ENCODE data around the gene IFNAR2.

IFNAR2 gene

DNA sequence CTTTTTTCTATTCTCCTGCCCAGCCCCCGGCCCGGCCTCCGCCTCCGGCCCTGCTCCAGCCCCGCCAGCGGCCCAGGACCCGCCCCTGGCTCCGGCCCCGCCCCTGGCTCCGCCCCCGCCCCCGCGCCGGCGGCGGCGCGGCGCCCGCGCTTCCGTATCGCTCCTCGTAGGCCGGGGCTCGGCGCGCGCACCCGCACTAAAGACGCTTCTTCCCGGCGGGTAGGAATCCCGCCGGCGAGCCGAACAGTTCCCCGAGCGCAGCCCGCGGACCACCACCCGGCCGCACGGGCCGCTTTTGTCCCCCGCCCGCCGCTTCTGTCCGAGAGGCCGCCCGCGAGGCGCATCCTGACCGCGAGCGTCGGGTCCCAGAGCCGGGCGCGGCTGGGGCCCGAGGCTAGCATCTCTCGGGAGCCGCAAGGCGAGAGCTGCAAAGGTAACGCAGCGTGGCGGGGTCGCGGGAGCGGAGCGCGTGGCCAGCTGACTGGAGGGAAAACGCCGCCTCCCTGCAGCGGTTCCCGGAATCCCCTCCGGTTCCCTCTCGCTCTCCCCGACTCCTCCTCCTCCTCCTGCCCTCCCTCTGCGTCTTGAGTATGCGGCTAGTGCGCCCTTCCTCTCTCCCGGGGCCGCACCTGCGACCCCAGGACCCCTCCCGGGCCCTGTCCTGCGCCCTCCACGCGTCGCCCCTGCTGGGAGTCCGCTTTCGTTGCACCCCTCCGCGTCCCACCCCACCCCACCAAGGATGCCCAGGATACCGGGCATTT lies at the start of gene IFNAR2:
Gene IFNAR2, plus strand, starts transcription at position 155 of the 761 bp plus-strand sequence. CDS start 11,985 bp downstream, outside the sequence.
- H3K4me3 ChIP-seq (ENCODE audit: low read length), result peak within 1 kb of the TSS; percentile 94
- TF ChIP-seq ZNF274 (IDR thresholded peaks at IDR 0.05; ENCODE audit: low read depth, low read length), result no peak

DNA sequence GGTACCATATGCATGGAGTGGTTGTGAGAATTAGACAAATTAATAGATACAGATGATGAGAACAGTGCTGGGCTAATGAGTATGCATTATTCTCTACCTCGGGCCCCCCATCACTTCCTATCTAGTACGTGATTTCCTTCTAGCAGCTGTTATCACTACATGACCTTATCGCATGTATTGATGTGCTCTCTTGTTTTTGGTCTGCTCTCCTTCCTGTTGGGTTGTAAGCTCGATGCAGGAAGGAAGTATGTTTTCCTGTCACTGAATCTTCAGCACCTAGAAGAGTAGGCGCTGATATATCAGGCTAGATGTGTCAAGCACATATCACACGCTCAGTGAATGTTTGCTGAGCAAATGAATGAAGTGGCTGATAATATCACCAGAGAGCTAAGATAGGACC lies 43.9 kb upstream of the IFNAR2 start:
- TF ChIP-seq ZNF274 (IDR thresholded peaks at IDR 0.05; ENCODE audit: low read depth, low read length), result no peak
- no peak overlapping the region for H3K4me3 ChIP-seq (ENCODE audit: low read length)

DNA sequence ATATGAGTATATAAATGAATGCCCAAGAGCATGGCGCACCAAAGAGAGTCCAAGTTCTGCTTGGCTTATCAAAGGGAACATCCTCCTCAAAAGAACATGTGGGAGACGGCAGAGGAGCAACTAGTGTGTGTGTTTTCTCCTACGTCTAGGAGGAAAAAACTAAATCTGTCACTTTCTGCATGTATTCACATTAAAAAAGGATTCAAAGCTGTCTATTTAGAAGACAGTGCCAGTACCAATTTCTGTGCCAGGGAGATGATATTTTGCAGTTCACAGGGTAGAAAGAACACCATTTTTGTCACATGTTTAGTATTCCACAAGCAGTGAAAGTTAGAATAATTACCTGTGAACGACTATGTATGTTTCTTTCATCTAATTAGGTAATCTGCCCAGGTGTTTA lies 42.5 kb upstream of the IFNAR2 start:
- no peak for TF ChIP-seq ZNF274 (IDR thresholded peaks at IDR 0.05; ENCODE audit: low read depth, low read length)

DNA sequence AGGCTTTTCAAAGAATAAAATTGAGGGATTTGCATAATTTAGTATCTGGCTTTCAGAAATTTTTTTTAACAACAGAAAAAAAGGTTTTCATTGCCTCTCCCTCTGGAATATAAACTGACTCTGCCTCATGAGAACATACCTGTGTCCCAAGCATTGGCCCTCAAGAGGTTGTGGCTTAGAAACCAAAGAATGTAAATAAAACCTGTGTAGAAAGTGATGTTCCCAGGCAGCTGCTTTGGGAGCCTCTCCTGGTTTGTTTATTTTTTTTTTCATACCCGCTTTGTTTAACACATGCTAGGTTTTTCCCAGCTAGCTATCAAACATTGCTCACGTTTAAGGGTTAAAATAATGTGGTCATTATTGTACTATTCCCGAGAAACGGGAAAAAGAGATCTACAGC lies 40.5 kb upstream of the IFNAR2 start:
- TF ChIP-seq ZNF274 (IDR thresholded peaks at IDR 0.05; ENCODE audit: low read depth, low read length), result no peak
- H3K4me3 ChIP-seq (ENCODE audit: low read length), result no peak overlapping the region

More for the DNA sequence above, 42.5 kb upstream of the IFNAR2 start:
- no peak overlapping the region for H3K4me3 ChIP-seq (ENCODE audit: low read length)

DNA sequence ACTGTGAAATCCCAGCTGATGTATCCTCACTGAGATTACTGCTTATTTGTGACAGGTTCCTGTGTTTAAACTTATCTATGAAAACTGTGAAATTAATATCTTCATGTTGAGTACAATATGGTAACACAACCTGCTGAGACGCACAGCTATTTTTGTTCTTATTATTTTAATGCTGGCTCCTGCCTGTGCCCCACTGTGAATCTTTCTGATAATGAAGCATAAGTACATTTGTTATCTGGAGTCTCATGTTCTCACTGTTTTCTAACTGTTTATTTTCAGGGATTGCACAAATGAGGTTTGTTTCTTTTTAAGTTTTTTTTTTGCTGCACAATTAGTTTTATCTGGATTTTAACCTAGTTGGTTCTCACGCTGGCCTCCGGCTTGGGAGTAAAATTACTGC lies 39.9 kb upstream of the IFNAR2 start:
- TF ChIP-seq ZNF274 (IDR thresholded peaks at IDR 0.05; ENCODE audit: low read depth, low read length), result no peak
- no peak overlapping the region for H3K4me3 ChIP-seq (ENCODE audit: low read length)

DNA sequence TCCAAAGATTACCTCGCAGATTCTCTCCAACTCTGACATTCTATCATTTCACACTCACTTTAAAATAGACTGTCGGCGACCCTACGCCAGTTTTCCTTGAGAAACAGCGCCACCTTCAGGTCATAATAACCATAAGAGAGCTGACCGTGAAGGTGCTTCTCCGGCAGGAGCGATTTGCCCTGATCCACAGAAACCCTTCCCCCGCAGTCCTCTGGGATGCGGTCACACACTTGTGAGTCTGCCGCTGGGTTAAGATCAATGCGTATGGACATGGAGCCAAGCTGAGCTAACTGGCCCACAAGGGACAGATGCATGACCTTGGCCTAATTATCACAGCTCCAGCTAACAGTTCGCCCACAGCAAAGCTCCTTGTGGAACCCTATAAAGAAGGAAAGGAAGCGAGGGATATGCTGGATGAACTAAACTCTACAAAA lies 32.8 kb upstream of the IFNAR2 start:
- H3K4me3 ChIP-seq (ENCODE audit: low read length), result no peak overlapping the region
- no peak for TF ChIP-seq ZNF274 (IDR thresholded peaks at IDR 0.05; ENCODE audit: low read depth, low read length)

DNA sequence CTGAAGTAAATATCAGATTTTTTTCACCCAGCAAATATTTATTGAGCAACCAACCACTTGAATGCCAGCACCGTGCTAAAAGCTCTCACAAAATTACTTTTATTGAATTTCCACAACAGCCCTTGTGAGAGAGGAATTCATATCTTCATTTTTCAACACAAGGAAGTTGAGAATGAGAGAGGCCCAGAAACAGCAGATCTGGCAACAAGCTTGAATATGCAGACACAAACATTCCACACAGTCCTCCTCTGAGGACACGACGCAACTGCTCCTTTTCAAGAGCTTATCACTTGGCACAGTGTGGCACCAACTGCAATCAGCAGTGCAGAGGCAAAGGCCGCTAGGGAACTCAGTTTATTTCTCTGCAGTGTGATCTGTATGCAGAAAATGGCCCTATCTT lies 32.2 kb upstream of the IFNAR2 start:
- no peak for TF ChIP-seq ZNF274 (IDR thresholded peaks at IDR 0.05; ENCODE audit: low read depth, low read length)
- no peak overlapping the region for H3K4me3 ChIP-seq (ENCODE audit: low read length)

DNA sequence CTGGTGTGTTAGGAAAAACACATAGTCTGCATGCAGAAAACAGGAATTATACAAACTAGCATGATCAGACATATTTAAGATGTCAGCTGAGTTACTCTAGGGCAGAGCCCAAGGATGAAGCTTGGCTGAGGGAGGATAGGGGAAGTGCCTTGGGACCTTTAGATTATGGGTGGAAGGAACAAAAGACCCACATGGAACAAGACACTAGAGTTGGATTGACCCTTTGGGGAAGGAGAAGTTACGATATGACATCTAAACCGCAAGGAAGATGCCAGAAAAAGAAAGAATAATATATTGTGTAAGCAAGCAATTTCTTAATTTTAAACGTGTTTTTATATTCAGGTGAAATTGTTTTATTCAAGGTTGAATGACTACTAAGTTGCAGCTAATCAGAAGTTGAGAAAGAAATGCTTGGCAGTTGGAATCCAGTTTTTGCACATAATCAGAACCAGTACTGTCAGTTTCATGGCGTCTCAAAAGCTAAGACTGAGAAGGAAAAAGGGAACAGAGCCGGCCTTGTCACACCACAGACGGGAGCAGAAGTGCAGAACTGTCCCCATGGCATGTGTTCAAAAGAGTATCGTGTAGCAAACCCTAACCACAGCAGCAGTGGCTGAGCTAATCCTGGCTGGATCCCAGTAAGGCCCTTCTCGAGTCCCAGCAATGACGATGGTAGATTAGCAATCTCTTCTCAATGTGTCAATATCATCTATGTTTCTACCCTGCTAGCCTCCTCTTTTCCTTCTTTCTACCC lies 31.2 kb upstream of the IFNAR2 start:
- TF ChIP-seq ZNF274 (IDR thresholded peaks at IDR 0.05; ENCODE audit: low read depth, low read length), result no peak
- H3K4me3 ChIP-seq (ENCODE audit: low read length), result no peak overlapping the region

DNA sequence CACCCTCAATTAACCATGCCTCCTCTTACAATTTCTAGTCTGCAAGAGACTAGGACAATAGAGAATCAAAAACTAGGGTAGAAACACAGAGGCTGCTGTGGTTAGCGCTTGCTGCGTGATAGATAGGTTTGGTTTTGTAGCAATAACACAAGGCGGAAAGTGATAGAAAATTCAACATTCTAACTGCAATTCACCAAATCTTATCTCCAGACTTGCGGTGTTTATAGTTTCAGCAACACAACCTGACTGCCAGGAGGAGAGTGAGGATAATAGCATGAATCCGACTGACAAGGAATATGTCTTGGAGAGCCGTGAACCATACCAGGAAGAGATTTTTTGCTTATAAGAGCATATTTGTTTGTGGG lies 30.7 kb upstream of the IFNAR2 start:
- TF ChIP-seq ZNF274 (IDR thresholded peaks at IDR 0.05; ENCODE audit: low read depth, low read length), result no peak
- no peak overlapping the region for H3K4me3 ChIP-seq (ENCODE audit: low read length)

DNA sequence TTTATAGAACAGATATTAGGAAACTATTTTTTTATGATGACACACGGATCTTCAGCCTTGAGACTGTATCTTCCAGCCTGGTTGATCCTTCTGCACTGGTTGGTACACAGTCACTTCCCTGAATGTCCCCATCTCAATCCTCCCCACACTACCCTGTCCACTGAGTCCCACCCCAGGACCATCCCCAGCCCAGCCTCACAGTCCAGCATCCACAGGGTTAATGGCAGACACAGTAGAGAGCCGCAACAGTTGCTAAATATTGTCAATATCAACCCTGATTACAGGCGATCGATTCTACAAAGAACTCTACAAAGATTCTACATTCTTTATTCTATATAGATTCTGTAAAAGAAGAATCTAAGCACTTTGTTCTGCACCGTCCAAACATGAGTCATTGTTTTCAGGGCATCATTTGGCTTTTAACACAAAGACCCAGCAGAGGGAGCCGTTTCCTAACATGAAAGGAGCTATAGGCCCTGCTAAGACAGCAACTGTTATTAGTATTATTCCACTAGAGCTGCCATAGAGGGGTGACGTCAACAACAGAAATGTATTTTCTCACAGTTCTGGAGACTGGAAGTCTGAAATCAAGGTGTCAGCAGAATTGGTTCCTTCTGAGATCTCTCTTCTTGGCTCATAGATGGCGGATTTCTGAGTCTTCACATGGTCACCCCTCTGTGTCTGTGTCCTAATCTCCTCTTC lies 30.1 kb upstream of the IFNAR2 start:
- no peak for TF ChIP-seq ZNF274 (IDR thresholded peaks at IDR 0.05; ENCODE audit: low read depth, low read length)

DNA sequence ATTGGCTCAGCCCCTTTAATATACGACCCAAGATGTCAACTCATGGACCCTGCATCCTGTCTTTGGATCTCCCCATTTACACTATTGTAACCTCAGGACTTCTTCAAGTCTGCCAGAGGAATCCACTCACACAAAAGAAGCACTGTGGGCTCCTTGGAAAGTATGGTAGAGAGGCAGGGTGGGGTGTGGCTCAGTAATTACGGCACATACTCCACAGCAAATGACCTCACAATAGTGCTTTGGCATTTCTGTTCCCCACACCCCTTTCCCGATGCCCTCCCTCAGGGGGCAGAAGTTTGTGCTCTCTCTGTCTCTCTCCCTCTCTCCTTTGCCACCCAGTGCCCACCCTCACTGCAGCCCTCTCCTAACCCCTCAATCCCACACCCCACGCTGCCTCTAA lies 27.8 kb upstream of the IFNAR2 start:
- H3K4me3 ChIP-seq (ENCODE audit: low read length), result no peak overlapping the region
- no peak for TF ChIP-seq ZNF274 (IDR thresholded peaks at IDR 0.05; ENCODE audit: low read depth, low read length)

More for the DNA sequence above, 30.1 kb upstream of the IFNAR2 start:
- H3K4me3 ChIP-seq (ENCODE audit: low read length), result no peak overlapping the region

DNA sequence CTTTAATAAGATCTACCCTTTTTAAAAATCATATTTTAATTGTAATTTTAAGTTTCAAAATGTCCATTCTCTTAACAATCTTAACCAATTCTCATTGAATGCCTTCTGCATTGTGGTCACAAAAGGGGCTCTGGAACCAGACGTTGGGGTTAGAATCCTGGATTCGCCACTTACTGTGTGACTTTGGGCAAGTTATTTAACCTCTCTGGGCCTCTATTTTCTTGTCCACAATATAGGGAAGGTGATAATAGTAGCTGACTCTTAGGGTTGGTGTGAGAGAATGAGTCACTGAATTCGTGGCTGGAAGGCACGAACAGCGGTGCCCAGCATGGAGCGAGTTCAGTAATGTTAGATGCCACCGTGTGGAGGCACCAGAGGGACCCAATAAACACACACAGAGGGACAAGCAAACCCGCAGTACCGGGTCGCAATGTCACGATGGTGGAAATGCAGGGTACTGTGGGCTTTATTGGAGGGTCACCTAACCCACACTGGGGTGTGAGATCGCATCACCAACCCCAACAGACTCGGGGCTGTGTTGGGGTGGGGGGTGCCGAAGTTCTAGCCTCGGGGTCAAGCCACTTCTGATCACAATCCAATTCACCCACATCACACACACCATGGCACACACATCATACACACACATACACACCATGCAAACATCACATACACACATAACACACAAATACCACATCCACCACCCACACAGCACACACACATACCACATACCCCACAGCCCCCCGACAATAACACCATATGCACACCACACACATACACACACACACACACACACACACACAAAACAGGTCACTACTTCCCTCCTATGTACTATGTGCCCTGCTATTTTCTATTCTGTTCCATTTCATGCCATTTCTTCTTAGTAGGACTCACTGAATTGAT lies 27.0 kb upstream of the IFNAR2 start:
- no peak overlapping the region for H3K4me3 ChIP-seq (ENCODE audit: low read length)
- no peak for TF ChIP-seq ZNF274 (IDR thresholded peaks at IDR 0.05; ENCODE audit: low read depth, low read length)

DNA sequence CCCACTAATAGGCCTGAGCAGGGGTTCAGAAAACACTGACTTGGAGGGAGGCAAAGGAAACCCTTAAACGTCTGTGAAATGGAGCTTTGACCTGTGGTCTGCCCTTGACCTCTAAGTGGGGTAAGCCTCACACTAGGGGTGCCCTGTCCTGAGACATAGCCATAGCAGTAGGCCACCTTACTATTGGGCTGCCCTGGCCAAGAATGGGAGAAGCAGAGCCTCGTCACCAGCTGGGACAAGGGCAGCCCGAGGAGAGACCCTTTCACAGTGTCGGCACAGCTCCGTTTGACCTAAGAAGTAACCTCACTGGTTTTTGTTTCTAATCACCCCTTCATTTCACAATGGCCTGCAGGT lies 26.4 kb upstream of the IFNAR2 start:
- TF ChIP-seq ZNF274 (IDR thresholded peaks at IDR 0.05; ENCODE audit: low read depth, low read length), result no peak
- H3K4me3 ChIP-seq (ENCODE audit: low read length), result no peak overlapping the region

DNA sequence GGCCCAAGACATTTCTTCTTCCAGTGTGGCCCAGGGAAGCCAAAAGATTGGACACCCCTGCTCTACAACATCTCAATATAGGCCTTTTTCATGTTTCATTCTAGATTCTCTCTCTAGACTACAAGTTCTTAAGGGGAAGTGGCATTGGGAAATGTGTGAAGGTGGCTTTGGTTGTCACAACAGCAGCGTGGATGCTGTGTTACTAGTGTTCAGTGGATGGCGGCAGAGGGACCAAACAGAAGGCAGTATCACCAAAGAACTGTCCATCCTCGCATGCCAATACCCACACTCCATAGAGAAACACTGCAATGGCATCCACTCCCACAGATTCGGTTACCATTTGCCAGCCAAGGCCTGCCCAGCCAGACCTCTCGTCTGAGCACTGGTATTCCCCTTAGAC lies 24.3 kb upstream of the IFNAR2 start:
- no peak for TF ChIP-seq ZNF274 (IDR thresholded peaks at IDR 0.05; ENCODE audit: low read depth, low read length)
- peak overlapping the region; percentile 30; the same call in 1 of the 2 replicates for H3K4me3 ChIP-seq (ENCODE audit: low read length)
